ENCODE data around the gene RSRC1.
"Not testable (repeated sequence)": the region's sequence is repeated elsewhere in the genome, so short reads cannot be mapped to it uniquely, and the experiment has no call there.

Gene RSRC1

DNA sequence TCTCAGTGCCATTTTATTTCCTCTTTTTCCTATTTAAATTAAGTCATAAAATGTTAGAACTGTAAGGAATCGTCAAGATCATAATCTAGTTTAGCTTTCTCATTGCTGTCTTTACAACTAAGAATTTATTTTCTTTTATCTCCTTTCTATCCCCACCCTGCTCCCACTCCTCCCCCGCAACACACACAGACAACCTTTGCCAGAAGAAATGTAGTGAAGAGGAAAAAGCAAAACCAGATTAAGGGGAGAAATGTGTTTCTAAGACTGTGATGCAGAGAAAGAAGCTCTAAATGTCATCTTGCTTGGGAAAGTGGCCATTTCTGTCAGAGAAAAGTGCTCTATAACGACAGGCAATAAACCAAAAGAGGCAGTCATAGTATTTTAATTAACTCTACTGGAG, 382.8 kb downstream of the RSRC1 start:
- no peaks in the 10 kb centered on the region for H3K4me1 ChIP-seq (ENCODE audit: control insufficient read depth, insufficient read depth, low read length)
- no peak overlapping the region for H3K9ac ChIP-seq (ENCODE audit: low read depth, low read length)
- H3K27me3 ChIP-seq (ENCODE audit: control insufficient read depth, insufficient read depth, low read length) = no peaks in the 10 kb centered on the region
- H3K9me3 ChIP-seq (ENCODE audit: control insufficient read depth, insufficient read depth, low read length) = no peaks in the 10 kb centered on the region
- no peaks in the 10 kb centered on the region for H3K36me3 ChIP-seq (ENCODE audit: control insufficient read depth, insufficient read depth, low read length)
- H3K4me3 ChIP-seq (ENCODE audit: low read depth, low read length) = no peak overlapping the region

- Histone ChIP-seq H3K9ac (ENCODE audit: low read depth, low read length) (no peak overlapping the region), H3K4me3 (ENCODE audit: low read depth, low read length) (no peak overlapping the region), H3K27me3 (ENCODE audit: control insufficient read depth, insufficient read depth, low read length) (no peaks in the 10 kb centered on the region), H3K4me1 (ENCODE audit: control insufficient read depth, insufficient read depth, low read length) (no peaks in the 10 kb centered on the region), H3K9me3 (ENCODE audit: control insufficient read depth, insufficient read depth, low read length) (no peaks in the 10 kb centered on the region), H3K36me3 (ENCODE audit: control insufficient read depth, insufficient read depth, low read length) (no peaks in the 10 kb centered on the region)
Observed at GRCh38 chr3:158493931-158494330, 384.0 kb downstream of the RSRC1 start.

DNA sequence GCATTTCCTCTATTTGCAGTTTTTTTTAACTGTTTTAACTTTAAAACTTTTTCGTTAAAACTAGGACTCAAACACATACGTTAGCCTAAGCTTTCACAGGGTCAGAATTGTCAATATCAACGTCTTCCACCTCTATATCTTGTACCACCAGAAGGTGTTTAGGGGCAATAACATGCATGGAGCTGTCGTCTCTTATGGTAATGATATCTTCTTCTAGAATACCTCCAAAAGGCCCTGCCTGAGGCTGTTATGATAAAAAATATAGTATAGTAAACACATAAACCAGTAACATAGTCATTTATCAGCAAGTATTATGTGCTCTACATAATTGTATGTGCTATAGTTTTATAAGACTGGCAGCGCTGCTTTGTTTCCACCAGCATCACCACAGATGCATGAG, 384.8 kb downstream of the RSRC1 start:
- no peaks in the 10 kb centered on the region for H3K4me1 ChIP-seq (ENCODE audit: control insufficient read depth, insufficient read depth, low read length)
- H3K4me3 ChIP-seq (ENCODE audit: low read depth, low read length) = no peak overlapping the region
- no peaks in the 10 kb centered on the region for H3K27me3 ChIP-seq (ENCODE audit: control insufficient read depth, insufficient read depth, low read length)
- no peaks in the 10 kb centered on the region for H3K36me3 ChIP-seq (ENCODE audit: control insufficient read depth, insufficient read depth, low read length)
- H3K9me3 ChIP-seq (ENCODE audit: control insufficient read depth, insufficient read depth, low read length) = no peaks in the 10 kb centered on the region
- no peak overlapping the region for H3K9ac ChIP-seq (ENCODE audit: low read depth, low read length)

DNA sequence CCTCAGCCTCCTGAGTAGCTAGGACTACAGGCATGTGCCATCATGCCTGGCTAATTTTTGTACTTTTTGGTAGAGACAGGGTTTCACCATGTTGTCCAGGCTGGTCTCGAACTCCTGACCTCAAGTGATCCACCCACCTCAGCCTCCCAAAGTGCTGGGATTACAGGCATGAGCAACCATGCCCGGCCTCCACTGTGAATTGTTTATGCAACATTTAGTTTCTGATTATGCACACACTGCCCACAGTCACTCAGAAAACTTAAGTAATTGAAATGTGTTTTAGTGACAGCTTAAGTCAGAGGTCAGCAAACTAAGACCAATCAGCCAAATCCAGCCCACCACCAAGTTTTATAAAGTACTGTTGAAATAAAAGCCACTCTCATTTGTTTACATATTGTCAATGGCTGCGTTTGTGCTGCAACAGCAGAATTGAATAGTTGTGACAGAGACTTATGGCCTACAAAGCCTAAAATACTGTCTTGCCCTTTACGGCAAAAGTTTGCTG, 385.6 kb downstream of the RSRC1 start:
- H3K4me3 ChIP-seq (ENCODE audit: low read depth, low read length); H3K4me1 ChIP-seq (ENCODE audit: control insufficient read depth, insufficient read depth, low read length); H3K27me3 ChIP-seq (ENCODE audit: control insufficient read depth, insufficient read depth, low read length); H3K9ac ChIP-seq (ENCODE audit: low read depth, low read length); H3K9me3 ChIP-seq (ENCODE audit: control insufficient read depth, insufficient read depth, low read length); H3K36me3 ChIP-seq (ENCODE audit: control insufficient read depth, insufficient read depth, low read length): not testable (repeated sequence)

DNA sequence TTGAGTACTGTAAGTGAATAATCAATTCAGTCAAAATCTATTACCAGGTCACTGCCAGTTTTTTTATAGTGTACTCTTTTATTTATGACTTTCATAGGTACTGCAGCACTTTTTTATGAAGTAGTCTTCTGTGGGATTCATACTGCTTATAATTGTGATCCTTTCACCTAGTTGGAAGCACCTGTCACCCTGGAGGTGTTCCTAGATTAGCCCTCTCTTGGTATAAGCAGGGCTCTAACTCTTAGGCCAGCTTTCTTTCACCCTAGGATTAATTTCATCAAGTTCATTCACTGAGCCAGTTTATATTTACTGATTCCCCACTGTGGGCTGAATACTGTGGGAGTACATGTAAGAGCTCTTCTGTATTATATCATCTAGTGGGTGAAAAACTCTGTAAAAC, 395.2 kb downstream of the RSRC1 start:
- H3K4me3 ChIP-seq (ENCODE audit: low read depth, low read length) = no peak overlapping the region
- H3K36me3 ChIP-seq (ENCODE audit: control insufficient read depth, insufficient read depth, low read length) = no peaks in the 10 kb centered on the region
- H3K27me3 ChIP-seq (ENCODE audit: control insufficient read depth, insufficient read depth, low read length) = no peaks in the 10 kb centered on the region
- H3K4me1 ChIP-seq (ENCODE audit: control insufficient read depth, insufficient read depth, low read length) = no peaks in the 10 kb centered on the region
- no peaks in the 10 kb centered on the region for H3K9me3 ChIP-seq (ENCODE audit: control insufficient read depth, insufficient read depth, low read length)
- H3K9ac ChIP-seq (ENCODE audit: low read depth, low read length) = no peak overlapping the region

- H3K27me3 ChIP-seq (ENCODE audit: control insufficient read depth, insufficient read depth, low read length) = no peaks in the 10 kb centered on the region
- H3K9me3 ChIP-seq (ENCODE audit: control insufficient read depth, insufficient read depth, low read length) = no peaks in the 10 kb centered on the region
- H3K9ac ChIP-seq (ENCODE audit: low read depth, low read length) = no peak overlapping the region
Observed at GRCh38 chr3:158506456-158506855, 396.6 kb downstream of the RSRC1 start.

GRCh38 chr3:158508481-158508880, 398.6 kb downstream of the RSRC1 start:
- Histone ChIP-seq H3K4me1 (ENCODE audit: control insufficient read depth, insufficient read depth, low read length) (no peaks in the 10 kb centered on the region), H3K9ac (ENCODE audit: low read depth, low read length) (no peak overlapping the region), H3K27me3 (ENCODE audit: control insufficient read depth, insufficient read depth, low read length) (no peaks in the 10 kb centered on the region), H3K9me3 (ENCODE audit: control insufficient read depth, insufficient read depth, low read length) (no peaks in the 10 kb centered on the region), H3K4me3 (ENCODE audit: low read depth, low read length) (no peak overlapping the region), H3K36me3 (ENCODE audit: control insufficient read depth, insufficient read depth, low read length) (no peaks in the 10 kb centered on the region)

More at GRCh38 chr3:158506456-158506855, 396.6 kb downstream of the RSRC1 start:
- H3K36me3 ChIP-seq (ENCODE audit: control insufficient read depth, insufficient read depth, low read length) = no peaks in the 10 kb centered on the region
- H3K4me3 ChIP-seq (ENCODE audit: low read depth, low read length) = no peak overlapping the region
- H3K4me1 ChIP-seq (ENCODE audit: control insufficient read depth, insufficient read depth, low read length) = no peaks in the 10 kb centered on the region

DNA sequence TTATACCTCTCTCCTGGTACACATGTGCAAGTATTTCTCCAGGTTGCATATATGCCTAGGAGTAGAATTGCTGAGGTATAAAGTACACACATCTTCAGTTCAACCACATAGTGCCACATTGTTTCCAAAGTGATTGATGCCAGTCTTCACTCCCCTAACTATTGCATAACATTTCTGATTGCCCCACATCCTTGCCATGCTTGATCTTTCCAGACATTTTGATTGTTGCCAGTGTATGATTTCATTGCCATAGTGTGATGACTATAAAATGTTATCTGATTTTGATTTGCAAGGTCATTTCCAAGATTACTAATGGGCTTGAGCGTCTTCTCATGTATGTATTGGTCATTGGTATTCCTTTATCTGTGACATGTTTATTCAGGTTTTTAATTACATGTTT, 400.0 kb downstream of the RSRC1 start:
- H3K36me3 ChIP-seq (ENCODE audit: control insufficient read depth, insufficient read depth, low read length) = no peaks in the 10 kb centered on the region
- H3K9me3 ChIP-seq (ENCODE audit: control insufficient read depth, insufficient read depth, low read length) = no peaks in the 10 kb centered on the region

GRCh38 chr3:158516729-158517128, 406.8 kb downstream of the RSRC1 start:
- H3K9me3 ChIP-seq (ENCODE audit: control insufficient read depth, insufficient read depth, low read length); H3K9ac ChIP-seq (ENCODE audit: low read depth, low read length); H3K27me3 ChIP-seq (ENCODE audit: control insufficient read depth, insufficient read depth, low read length); H3K4me3 ChIP-seq (ENCODE audit: low read depth, low read length); H3K4me1 ChIP-seq (ENCODE audit: control insufficient read depth, insufficient read depth, low read length); H3K36me3 ChIP-seq (ENCODE audit: control insufficient read depth, insufficient read depth, low read length): not testable (repeated sequence)

More for the DNA sequence above, 400.0 kb downstream of the RSRC1 start:
- Histone ChIP-seq H3K4me1 (ENCODE audit: control insufficient read depth, insufficient read depth, low read length) (no peaks in the 10 kb centered on the region), H3K4me3 (ENCODE audit: low read depth, low read length) (no peak overlapping the region), H3K9ac (ENCODE audit: low read depth, low read length) (no peak overlapping the region), H3K27me3 (ENCODE audit: control insufficient read depth, insufficient read depth, low read length) (no peaks in the 10 kb centered on the region)

DNA sequence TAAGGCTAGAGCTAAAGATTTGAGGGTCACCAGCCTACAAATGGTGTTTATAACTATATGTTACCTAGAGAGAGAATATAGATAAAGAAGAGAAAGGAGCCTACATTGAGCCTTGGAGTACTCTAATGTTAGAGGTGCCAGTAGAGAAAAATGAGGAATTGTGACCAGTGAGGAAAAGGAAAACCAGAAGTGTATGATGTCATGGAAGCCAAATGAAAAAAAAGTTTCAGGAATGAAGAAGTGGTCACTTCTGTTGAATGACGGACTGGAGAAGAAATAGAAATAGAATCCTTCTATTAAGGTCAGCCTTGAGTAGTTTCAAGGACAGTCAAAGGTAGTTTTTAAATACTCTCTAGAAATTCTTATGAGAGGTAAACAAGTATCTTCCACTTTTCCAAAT, 409.9 kb downstream of the RSRC1 start:
- Histone ChIP-seq H3K9ac (ENCODE audit: low read depth, low read length) (no peak overlapping the region), H3K4me3 (ENCODE audit: low read depth, low read length) (no peak overlapping the region), H3K9me3 (ENCODE audit: control insufficient read depth, insufficient read depth, low read length) (no peaks in the 10 kb centered on the region), H3K27me3 (ENCODE audit: control insufficient read depth, insufficient read depth, low read length) (no peaks in the 10 kb centered on the region), H3K36me3 (ENCODE audit: control insufficient read depth, insufficient read depth, low read length) (no peaks in the 10 kb centered on the region), H3K4me1 (ENCODE audit: control insufficient read depth, insufficient read depth, low read length) (no peaks in the 10 kb centered on the region)

DNA sequence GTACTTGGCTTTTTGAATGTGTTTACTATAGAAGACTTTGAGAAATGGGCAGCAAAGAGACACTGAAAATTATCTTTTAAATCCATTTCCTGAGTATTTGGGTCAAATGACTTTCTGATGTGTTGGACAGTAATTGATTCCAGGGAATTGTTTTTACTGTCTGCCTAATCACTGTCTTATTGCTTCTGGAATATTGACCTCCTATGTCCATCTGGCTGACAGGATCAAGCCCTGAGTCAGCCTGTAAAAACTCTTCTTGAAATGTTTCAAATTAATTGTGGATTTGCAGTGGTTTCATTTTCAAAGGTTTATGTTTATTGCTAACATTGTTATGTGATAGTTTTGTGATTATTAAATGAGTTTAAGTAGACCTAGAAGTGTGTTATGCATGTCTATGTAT, 410.5 kb downstream of the RSRC1 start:
- Histone ChIP-seq H3K9ac (ENCODE audit: low read depth, low read length) (no peak overlapping the region), H3K4me1 (ENCODE audit: control insufficient read depth, insufficient read depth, low read length) (no peaks in the 10 kb centered on the region), H3K36me3 (ENCODE audit: control insufficient read depth, insufficient read depth, low read length) (no peaks in the 10 kb centered on the region), H3K27me3 (ENCODE audit: control insufficient read depth, insufficient read depth, low read length) (no peaks in the 10 kb centered on the region), H3K4me3 (ENCODE audit: low read depth, low read length) (no peak overlapping the region), H3K9me3 (ENCODE audit: control insufficient read depth, insufficient read depth, low read length) (no peaks in the 10 kb centered on the region)

GRCh38 chr3:158522221-158523136, 412.6 kb downstream of the RSRC1 start:
- H3K9ac ChIP-seq (ENCODE audit: low read depth, low read length) = no peak overlapping the region
- no peaks in the 10 kb centered on the region for H3K36me3 ChIP-seq (ENCODE audit: control insufficient read depth, insufficient read depth, low read length)
- H3K4me1 ChIP-seq (ENCODE audit: control insufficient read depth, insufficient read depth, low read length) = no peaks in the 10 kb centered on the region
- no peaks in the 10 kb centered on the region for H3K27me3 ChIP-seq (ENCODE audit: control insufficient read depth, insufficient read depth, low read length)
- H3K9me3 ChIP-seq (ENCODE audit: control insufficient read depth, insufficient read depth, low read length) = no peaks in the 10 kb centered on the region
- H3K4me3 ChIP-seq (ENCODE audit: low read depth, low read length) = no peak overlapping the region

Measured in iPS-15b (cell line).